Mesendoderm (in vitro differentiated cells): ENCODE data around the gene OPRM1.

Experiments
- DNase-seq: peaks from one replicate; pipeline ENCODE4 v3.0.0; 2013
- H2AK5ac ChIP-seq: 2 replicates; pipeline ENCODE4 v1.6.1; 2013; ENCODE audit warnings: low read length, inconsistent platforms
- H2BK120ac ChIP-seq: 2 replicates; pipeline ENCODE4 v1.6.1; 2013; ENCODE audit warnings: low read depth, mild to moderate bottlenecking, low read length, moderate library complexity, mixed read lengths
- H2BK15ac ChIP-seq: replicated peaks from 2 replicates; pipeline ENCODE4 v1.6.1; 2013; ENCODE audit warnings: low read depth, mild to moderate bottlenecking, moderate library complexity
- H2BK5ac ChIP-seq: 2 replicates; pipeline ENCODE4 v1.6.1; 2013; ENCODE audit warnings: low read length, inconsistent platforms
- H3K18ac ChIP-seq: 2 replicates; pipeline ENCODE4 v1.6.1; 2013; ENCODE audit warnings: mild to moderate bottlenecking, low read length, mixed read lengths
- H3K23ac ChIP-seq: one replicate; pipeline ENCODE4 v1.6.1; 2013; ENCODE audit warnings: low read length
- H3K27ac ChIP-seq: 2 replicates; pipeline ENCODE4 v1.5.1; 2013; ENCODE audit warnings: low read depth, mild to moderate bottlenecking, inconsistent platforms, low read length, moderate library complexity
- H3K27me3 ChIP-seq: 2 replicates; pipeline ENCODE4 v1.6.1; 2013; ENCODE audit warnings: low read length, control low read depth, mild to moderate bottlenecking, inconsistent platforms; ENCODE audit not compliant: insufficient read depth, poor library complexity
- H3K36me3 ChIP-seq: 2 replicates; pipeline ENCODE4 v1.6.1; 2013; ENCODE audit warnings: low read length, inconsistent platforms; ENCODE audit not compliant: control insufficient read depth, insufficient read depth
- H3K4ac ChIP-seq: one replicate; pipeline ENCODE4 v1.6.1; 2013; ENCODE audit warnings: low read depth, mild to moderate bottlenecking, low read length, moderate library complexity
- H3K4me1 ChIP-seq: 2 replicates; pipeline ENCODE4 v1.6.1; 2013; ENCODE audit warnings: low read depth, low read length, inconsistent platforms; ENCODE audit not compliant: control insufficient read depth
- H3K4me2 ChIP-seq: 2 replicates; pipeline ENCODE4 v1.6.1; 2013; ENCODE audit warnings: low read length
- H3K4me3 ChIP-seq: 2 replicates; pipeline ENCODE4 v1.5.1; 2013; ENCODE audit warnings: mild to moderate bottlenecking, low read length
- H3K56ac ChIP-seq: one replicate; pipeline ENCODE4 v1.6.1; 2013; ENCODE audit warnings: low read length
- H3K79me1 ChIP-seq: 2 replicates; pipeline ENCODE4 v1.6.1; 2013; ENCODE audit warnings: low read length, inconsistent platforms
- H3K79me2 ChIP-seq: 2 replicates; pipeline ENCODE4 v1.6.1; 2013; ENCODE audit warnings: mild to moderate bottlenecking, low read length; ENCODE audit not compliant: control insufficient read depth, insufficient read depth
- H3K9ac ChIP-seq: 2 replicates; pipeline ENCODE4 v1.6.1; 2013; ENCODE audit warnings: low read length, inconsistent platforms
- H4K5ac ChIP-seq: one replicate; pipeline ENCODE4 v1.6.1; 2013; ENCODE audit warnings: low read length
- H4K8ac ChIP-seq: one replicate; pipeline ENCODE4 v1.6.1; 2013; ENCODE audit warnings: low read depth, mild to moderate bottlenecking, control low read depth, low read length, moderate library complexity
- whole genome bisulfite sequencing: extraction: QIAGEN DNeasy Blood & Tissue Kit; methylation state at CpG from one replicate; pipeline ENCODE4 v1.1.7; 2013; ENCODE audit warnings: low lambda C conversion rate, missing lambda C conversion rate; ENCODE audit not compliant: insufficient coverage; ENCODE audit errors: extremely low coverage; 5-methylcytosine and 5-hydroxymethylcytosine counted together

The OPRM1 gene

GRCh38 chr6:154243793-154244750, 205.0 kb downstream of the OPRM1 start:
- Histone ChIP-seq H3K27ac (no peak overlapping the region), H3K4me3 (no peak overlapping the region), H2BK15ac (peak overlapping the region; percentile 45), H3K27me3 (no peaks in the 10 kb centered on the region), H3K79me1 (no peaks in the 10 kb centered on the region), H2BK5ac (no peak overlapping the region), H3K9ac (no peak overlapping the region), H4K5ac (no peak overlapping the region), H3K79me2 (no peaks in the 10 kb centered on the region), H3K4me1 (peaks cover 14% of the 10 kb centered on the region), H3K36me3 (no peaks in the 10 kb centered on the region), H3K56ac (no peak overlapping the region), H2AK5ac (peak overlapping the region; percentile 29), H3K23ac (no peak overlapping the region), H3K18ac (no peak overlapping the region), H4K8ac (no peak overlapping the region), H3K4ac (peak overlapping the region; percentile 52), H3K4me2 (no peak overlapping the region), H2BK120ac (no peak overlapping the region)
- no CpG with 5 or more reads among the region's 6 CpGs for WGBS
- DNase-seq, result peak; percentile 57

GRCh38 chr6:154245506-154245905, 206.5 kb downstream of the OPRM1 start:
- no peak overlapping the region for H3K4me3 ChIP-seq
- WGBS, result no CpG with 5 or more reads among the region's 5 CpGs

GRCh38 chr6:154246723-154247118, 207.7 kb downstream of the OPRM1 start:
- Histone ChIP-seq H2BK15ac (no peak overlapping the region), H2BK5ac (peak overlapping the region; percentile 48), H3K9ac (no peak overlapping the region), H2AK5ac (no peak overlapping the region), H3K18ac (peak overlapping the region; percentile 87), H3K79me1 (no peaks in the 10 kb centered on the region), H3K27me3 (no peaks in the 10 kb centered on the region), H2BK120ac (no peak overlapping the region), H3K56ac (peak overlapping the region; percentile 56), H3K4me1 (peaks cover 14% of the 10 kb centered on the region), H3K23ac (no peak overlapping the region), H3K4ac (peak overlapping the region; percentile 36), H3K4me2 (no peak overlapping the region), H3K36me3 (no peaks in the 10 kb centered on the region), H4K8ac (no peak overlapping the region), H3K27ac (no peak overlapping the region), H3K79me2 (no peaks in the 10 kb centered on the region), H4K5ac (no peak overlapping the region), H3K4me3 (no peak overlapping the region)
- DNase-seq, result no peak
- no CpG with 5 or more reads among the region's 7 CpGs for WGBS

More at GRCh38 chr6:154245506-154245905, 206.5 kb downstream of the OPRM1 start:
- H3K79me2 ChIP-seq, result no peaks in the 10 kb centered on the region
- peak; percentile 57 for DNase-seq
- no peak overlapping the region for H4K5ac ChIP-seq
- no peaks in the 10 kb centered on the region for H3K36me3 ChIP-seq
- no peak overlapping the region for H4K8ac ChIP-seq
- no peak overlapping the region for H3K27ac ChIP-seq
- no peak overlapping the region for H3K18ac ChIP-seq
- no peak overlapping the region for H3K23ac ChIP-seq
- H3K4ac ChIP-seq, result no peak overlapping the region
- H3K9ac ChIP-seq, result no peak overlapping the region
- H2BK15ac ChIP-seq, result no peak overlapping the region
- H3K4me1 ChIP-seq, result peaks cover 14% of the 10 kb centered on the region
- H3K79me1 ChIP-seq, result no peaks in the 10 kb centered on the region
- H2BK120ac ChIP-seq, result no peak overlapping the region
- H2AK5ac ChIP-seq, result no peak overlapping the region
- H2BK5ac ChIP-seq, result no peak overlapping the region
- H3K27me3 ChIP-seq, result no peaks in the 10 kb centered on the region
- no peak overlapping the region for H3K4me2 ChIP-seq
- H3K56ac ChIP-seq, result peak overlapping the region; percentile 53

GRCh38 chr6:154247119-154247861, 208.2 kb downstream of the OPRM1 start:
- Histone ChIP-seq H3K36me3 (no peaks in the 10 kb centered on the region), H3K79me1 (no peaks in the 10 kb centered on the region), H2BK120ac (no peak overlapping the region), H4K8ac (no peak overlapping the region), H3K4me2 (no peak overlapping the region), H3K4me3 (no peak overlapping the region), H2BK5ac (peak overlapping the region; percentile 12), H3K56ac (peak overlapping the region; percentile 56), H2AK5ac (no peak overlapping the region), H3K27me3 (no peaks in the 10 kb centered on the region), H3K79me2 (no peaks in the 10 kb centered on the region), H3K18ac (peak overlapping the region; percentile 60), H3K4ac (no peak overlapping the region), H3K23ac (no peak overlapping the region), H2BK15ac (peak overlapping the region; percentile 19), H3K9ac (no peak overlapping the region), H3K27ac (no peak overlapping the region), H3K4me1 (peaks cover 14% of the 10 kb centered on the region), H4K5ac (no peak overlapping the region)
- WGBS, result no CpG with 5 or more reads among the region's 12 CpGs
- peak; percentile 75 for DNase-seq

- H3K79me2 ChIP-seq, result no peaks in the 10 kb centered on the region
- no peak overlapping the region for H3K56ac ChIP-seq
- no peaks in the 10 kb centered on the region for H3K36me3 ChIP-seq
- no peak overlapping the region for H4K5ac ChIP-seq
- no peak overlapping the region for H3K23ac ChIP-seq
- H3K4me1 ChIP-seq, result peaks cover 10% of the 10 kb centered on the region
- no peaks in the 10 kb centered on the region for H3K27me3 ChIP-seq
- H3K4ac ChIP-seq, result no peak overlapping the region
- H2BK15ac ChIP-seq, result peak overlapping the region; percentile 57
- H3K18ac ChIP-seq, result no peak overlapping the region
- H3K4me3 ChIP-seq, result no peak overlapping the region
- no peak overlapping the region for H3K4me2 ChIP-seq
- H2BK5ac ChIP-seq, result no peak overlapping the region
- no peak overlapping the region for H4K8ac ChIP-seq
- no CpG with 5 or more reads among the region's 8 CpGs for WGBS
- no peak overlapping the region for H2AK5ac ChIP-seq
- H3K79me1 ChIP-seq, result no peaks in the 10 kb centered on the region
- H3K9ac ChIP-seq, result no peak overlapping the region
- no peak overlapping the region for H2BK120ac ChIP-seq
- DNase-seq, result no peak
- no peak overlapping the region for H3K27ac ChIP-seq
Observed at GRCh38 chr6:154249499-154250298, 210.7 kb downstream of the OPRM1 start.
